Epithelial cell of esophagus (primary cell): ENCODE data around the gene NEDD4.
A peak's percentile ranks its signal among the peaks of the same experiment; 100 is the strongest.

Source experiments
- DNase-seq: peaks from one replicate; pipeline ENCODE4 v3.0.0; 2010; ENCODE audit warnings: low read depth
- H3K4me3 ChIP-seq: 2 replicates; pipeline ENCODE4 v1.5.1; 2011; ENCODE audit warnings: mild to moderate bottlenecking, low read length, control low read depth
- CTCF ChIP-seq: IDR thresholded peaks from 2 replicates; pipeline ENCODE4 v1.5.1; 2011; ENCODE audit warnings: low read depth, mild to moderate bottlenecking, low read length, control low read depth, inconsistent platforms; ENCODE audit not compliant: insufficient read depth; ENCODE audit errors: missing control alignments

Gene NEDD4

GRCh38 chr15:55990998-55991397 lies 2.4 kb downstream of the NEDD4 start:
- TF ChIP-seq CTCF = no peak
- no peak overlapping the region for H3K4me3 ChIP-seq
- no peak for DNase-seq

DNA sequence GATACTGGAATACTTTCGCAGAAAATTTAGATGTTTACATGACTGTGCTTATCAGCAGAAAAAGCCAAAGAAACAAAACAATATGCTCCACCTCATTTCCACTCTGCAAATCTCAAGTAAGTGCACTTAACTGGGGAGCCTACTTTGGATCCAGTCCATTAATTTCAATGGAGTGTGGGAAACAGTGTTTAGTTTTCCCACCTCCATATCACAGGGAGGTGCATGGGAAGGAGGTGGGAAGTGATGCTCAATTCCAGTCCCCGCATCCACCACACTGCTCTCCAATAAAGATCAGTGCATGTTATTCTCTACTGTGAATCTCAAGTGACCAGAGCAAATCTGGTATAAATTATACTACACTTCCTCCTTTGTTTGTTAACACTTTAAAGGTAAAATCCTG lies 2.9 kb downstream of the NEDD4 start:
- TF ChIP-seq CTCF = no peak
- H3K4me3 ChIP-seq = no peak overlapping the region
- DNase-seq = no peak

DNA sequence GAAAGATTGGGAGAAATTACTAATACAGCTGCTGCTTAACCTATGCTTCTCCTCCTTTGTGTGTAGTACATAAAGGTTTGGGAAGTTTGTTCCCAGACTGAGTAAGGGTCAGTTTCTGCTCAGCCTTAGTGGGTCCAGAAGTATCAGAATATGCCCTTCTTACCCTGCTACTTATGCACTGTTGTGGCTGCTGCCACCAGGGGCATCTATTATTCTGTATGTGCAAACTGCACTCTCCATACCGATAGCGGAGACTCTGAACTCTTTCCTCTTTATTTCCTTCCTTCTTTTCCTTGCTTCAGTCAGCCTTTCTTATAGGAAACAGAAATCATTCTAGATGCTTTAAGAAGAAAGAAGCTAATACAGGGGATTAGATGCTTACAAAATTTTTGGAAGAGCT lies 4.0 kb downstream of the NEDD4 start:
- no peak overlapping the region for H3K4me3 ChIP-seq
- DNase-seq = no peak
- TF ChIP-seq CTCF = peak; percentile 9

DNA sequence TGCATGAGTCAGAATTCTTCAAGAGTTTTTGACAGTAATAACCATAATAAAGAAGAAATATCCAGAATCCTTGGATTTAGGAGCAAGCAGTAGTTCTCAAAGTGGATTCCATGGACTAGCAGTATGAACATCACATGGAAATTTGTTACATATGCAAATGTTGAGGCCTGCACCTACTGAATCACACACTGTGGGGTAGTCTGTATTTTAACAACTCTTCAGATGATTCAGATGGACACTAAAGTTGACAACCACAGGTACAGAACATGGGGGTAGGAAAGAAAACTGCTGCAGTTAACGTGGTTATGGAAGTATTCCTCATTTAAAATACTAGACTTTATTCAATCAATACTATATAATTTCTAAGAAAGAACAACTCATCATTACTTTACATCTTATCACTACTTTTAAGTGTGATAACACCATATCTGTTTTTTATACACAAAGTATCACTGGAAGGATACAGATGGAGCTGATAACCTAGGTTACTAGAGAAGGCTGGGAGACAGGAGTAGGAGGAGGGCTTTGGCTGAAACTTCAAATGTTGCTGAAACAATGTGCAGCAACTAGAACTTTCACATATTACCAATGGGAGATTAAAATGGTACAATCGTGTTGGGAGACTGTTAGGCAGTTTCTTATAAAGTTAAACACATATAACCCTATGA lies 11.7 kb downstream of the NEDD4 start:
- no peak for TF ChIP-seq CTCF
- no peak overlapping the region for H3K4me3 ChIP-seq
- DNase-seq = no peak

GRCh38 chr15:55980511-55980910 lies 12.9 kb downstream of the NEDD4 start:
- DNase-seq = no peak
- TF ChIP-seq CTCF = no peak
- no peak overlapping the region for H3K4me3 ChIP-seq

DNA sequence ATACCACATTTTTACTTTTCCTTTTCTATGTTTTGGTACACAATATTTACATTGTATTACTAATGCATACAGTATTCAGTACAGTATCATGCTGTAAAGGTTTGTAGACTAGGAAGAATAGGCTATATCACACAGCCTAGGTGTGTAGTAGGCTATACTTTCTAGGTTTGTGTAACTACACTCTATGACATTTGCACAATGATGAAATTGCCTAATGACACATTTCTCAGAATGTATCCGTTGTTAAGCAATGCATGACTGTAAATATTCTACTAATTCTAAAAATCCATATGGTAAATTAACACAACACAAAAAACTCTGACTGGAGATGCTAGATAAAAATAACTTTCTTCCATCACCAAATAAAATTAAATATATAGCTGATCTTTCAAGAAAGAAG lies 16.2 kb downstream of the NEDD4 start:
- no peak for TF ChIP-seq CTCF
- H3K4me3 ChIP-seq = no peak overlapping the region
- DNase-seq = peak; percentile 41

DNA sequence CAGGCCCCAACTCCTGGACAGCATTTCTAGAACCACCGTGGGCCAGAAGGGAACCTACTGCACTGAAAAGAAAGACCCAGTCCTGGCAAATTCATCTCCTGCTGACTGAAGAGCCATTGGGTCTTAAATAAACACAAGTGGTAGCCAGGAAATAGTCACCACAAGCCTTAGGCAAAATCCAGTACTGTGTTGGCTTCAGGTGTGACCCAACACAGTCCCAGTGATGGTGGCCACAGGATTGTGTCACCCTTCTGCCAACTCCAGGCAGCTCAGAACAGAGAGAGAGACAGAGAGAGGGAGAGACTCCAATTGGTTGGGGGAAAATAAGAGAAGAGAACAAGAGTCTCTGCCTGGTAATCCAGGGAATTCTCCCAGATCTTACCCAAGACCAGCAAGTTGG lies 23.1 kb downstream of the NEDD4 start:
- TF ChIP-seq CTCF = no peak
- no peak overlapping the region for H3K4me3 ChIP-seq
- peak; percentile 34 for DNase-seq
